Nephron progenitor cell (in vitro differentiated cells): ENCODE results near the gene GANC.

Source experiments
- DNase-seq: peaks from one replicate; pipeline ENCODE4 v3.0.0; 2021
- H3K27ac Mint-ChIP-seq: 2 replicates; pipeline ENCODE4 v1.8.0; 2021; ENCODE audit warnings: mild to moderate bottlenecking, moderate library complexity, mixed read lengths
- H3K27me3 Mint-ChIP-seq: 2 replicates; pipeline ENCODE4 v1.8.0; 2021; ENCODE audit warnings: mild to moderate bottlenecking, low read depth, mixed read lengths; ENCODE audit not compliant: poor library complexity
- H3K36me3 Mint-ChIP-seq: 2 replicates; pipeline ENCODE4 v1.8.0; 2021; ENCODE audit warnings: low read depth, mixed read lengths
- H3K4me1 Mint-ChIP-seq: 2 replicates; pipeline ENCODE4 v1.8.0; 2021; ENCODE audit warnings: mixed read lengths
- H3K4me3 Mint-ChIP-seq: 2 replicates; pipeline ENCODE4 v1.8.0; 2021; ENCODE audit warnings: mild to moderate bottlenecking, moderate library complexity, mixed read lengths
- H3K9me3 Mint-ChIP-seq: 2 replicates; pipeline ENCODE4 v1.8.0; 2021; ENCODE audit warnings: mild to moderate bottlenecking, moderate library complexity, mixed read lengths
- CTCF ChIP-seq: fragments of 200-600 bp; sonication (generic); IDR thresholded peaks from 2 replicates; pipeline ENCODE4 v1.5.0; 2021; ENCODE audit warnings: antibody characterized with exemption

The GANC gene

GRCh38 chr15:42267286-42267685 is 5.7 kb upstream of the GANC start:
- Mint-ChIP-seq H3K4me1 (peaks cover 21% of the 10 kb centered on the region), H3K27ac (no peak overlapping the region), H3K27me3 (no peaks in the 10 kb centered on the region), H3K9me3 (no peaks in the 10 kb centered on the region), H3K4me3 (no peak overlapping the region), H3K36me3 (peaks cover 89% of the 10 kb centered on the region)
- DNase-seq, result no peak
- TF ChIP-seq CTCF, result no peak

GRCh38 chr15:42270551-42270950 is 2.5 kb upstream of the GANC start:
- no peak for DNase-seq
- Mint-ChIP-seq H3K27ac (no peak overlapping the region), H3K36me3 (peaks cover 56% of the 10 kb centered on the region), H3K27me3 (no peaks in the 10 kb centered on the region), H3K4me1 (peaks cover 41% of the 10 kb centered on the region), H3K9me3 (no peaks in the 10 kb centered on the region), H3K4me3 (no peak overlapping the region)
- TF ChIP-seq CTCF, result no peak

GRCh38 chr15:42270996-42271395 is 2.0 kb upstream of the GANC start:
- Mint-ChIP-seq H3K36me3 (peaks cover 52% of the 10 kb centered on the region), H3K27ac (no peak overlapping the region), H3K4me3 (peak overlapping the region; percentile 97), H3K27me3 (no peaks in the 10 kb centered on the region), H3K4me1 (peaks cover 46% of the 10 kb centered on the region), H3K9me3 (no peaks in the 10 kb centered on the region)
- TF ChIP-seq CTCF, result no peak
- DNase-seq, result no peak

- Mint-ChIP-seq H3K4me3 (peak overlapping the region; percentile 97), H3K9me3 (no peaks in the 10 kb centered on the region), H3K27me3 (no peaks in the 10 kb centered on the region), H3K27ac (peak overlapping the region; percentile 100), H3K4me1 (peaks cover 43% of the 10 kb centered on the region), H3K36me3 (peaks cover 23% of the 10 kb centered on the region)
- peak; percentile 35 for DNase-seq
- TF ChIP-seq CTCF, result no peak
Measured at GRCh38 chr15:42273900-42274701, 1.1 kb downstream of the GANC start.

GRCh38 chr15:42274702-42274989 is 1.6 kb downstream of the GANC start:
- Mint-ChIP-seq H3K4me3 (peak overlapping the region; percentile 97), H3K9me3 (no peaks in the 10 kb centered on the region), H3K4me1 (peaks cover 43% of the 10 kb centered on the region), H3K27ac (peak overlapping the region; percentile 100), H3K36me3 (peaks cover 17% of the 10 kb centered on the region), H3K27me3 (no peaks in the 10 kb centered on the region)
- TF ChIP-seq CTCF, result no peak
- no peak for DNase-seq

- Mint-ChIP-seq H3K27me3 (no peaks in the 10 kb centered on the region), H3K27ac (peak overlapping the region; percentile 23), H3K4me1 (peaks cover 40% of the 10 kb centered on the region), H3K9me3 (no peaks in the 10 kb centered on the region), H3K36me3 (peaks cover 5% of the 10 kb centered on the region), H3K4me3 (peak overlapping the region; percentile 49)
- no peak for TF ChIP-seq CTCF
- DNase-seq, result no peak
Measured at GRCh38 chr15:42275780-42276391, 2.9 kb downstream of the GANC start.
